GM18520 (cell line): ENCODE results near the gene DNMBP.
"Not testable (repeated sequence)": the region's sequence is repeated elsewhere in the genome, so short reads cannot be mapped to it uniquely, and the experiment has no call there.

Experiments
- ATAC-seq: cut with Tn5 transposase; IDR thresholded peaks from one replicate; pipeline ENCODE4 v1.9.1; 2021; ENCODE audit not compliant: unreplicated experiment

DNMBP gene

GRCh38 chr10:99952799-99953198 is 56.9 kb downstream of the DNMBP start:
- ATAC-seq: no peak

- not testable (repeated sequence) for ATAC-seq
These were observed 63.7 kb downstream of the DNMBP start for GRCh38 chr10:99946051-99946450.

GRCh38 chr10:99945263-99945662 is 64.5 kb downstream of the DNMBP start:
- no peak for ATAC-seq

GRCh38 chr10:99944860-99945259 is 64.9 kb downstream of the DNMBP start:
- no peak for ATAC-seq

GRCh38 chr10:99943908-99944307 is 65.8 kb downstream of the DNMBP start:
- no peak for ATAC-seq

- ATAC-seq: no peak
These were observed 67.6 kb downstream of the DNMBP start for GRCh38 chr10:99941942-99942820.

- peak; percentile 85 for ATAC-seq
These were observed 71.2 kb downstream of the DNMBP start for GRCh38 chr10:99938563-99938962.

- ATAC-seq: peak; percentile 66
These were observed 72.1 kb downstream of the DNMBP start for GRCh38 chr10:99937630-99938029.

- not testable (repeated sequence) for ATAC-seq
These were observed 77.4 kb downstream of the DNMBP start for GRCh38 chr10:99932203-99932957.

GRCh38 chr10:99930731-99931550 is 78.8 kb downstream of the DNMBP start:
- ATAC-seq: no peak

- no peak for ATAC-seq
These were observed 80.4 kb downstream of the DNMBP start for GRCh38 chr10:99929360-99929759.

- no peak for ATAC-seq
These were observed 81.9 kb downstream of the DNMBP start for GRCh38 chr10:99927721-99928280.

- ATAC-seq: no peak
These were observed 82.6 kb downstream of the DNMBP start for GRCh38 chr10:99926925-99927720.

- no peak for ATAC-seq
These were observed 85.1 kb downstream of the DNMBP start for GRCh38 chr10:99924451-99925255.

GRCh38 chr10:99921948-99922347 is 87.8 kb downstream of the DNMBP start:
- ATAC-seq: no peak

- ATAC-seq: no peak
These were observed 88.8 kb downstream of the DNMBP start for GRCh38 chr10:99920901-99921300.

GRCh38 chr10:99920486-99920885 is 89.3 kb downstream of the DNMBP start:
- ATAC-seq: no peak

GRCh38 chr10:99917963-99918825 is 91.6 kb downstream of the DNMBP start:
- no peak for ATAC-seq
